H1 (cell line): ENCODE results near the gene USF1. TPM values are rescaled to one million over a fixed set of nuclear protein-coding genes. Genes with fewer than 3 reads are reported as not detected.

Experiments used
- CTCF ChIA-PET: fragments of 300-600 bp; sonication (Branson Sonifier 250); formaldehyde crosslinking; loops from one replicate; lab custom pipeline; 2021; ENCODE audit not compliant: partially characterized antibody; lab: Charles Lee
- POLR2A ChIA-PET: fragments of 300-600 bp; sonication (Branson Sonifier 250); formaldehyde crosslinking; loops from one replicate; lab custom pipeline; 2021; ENCODE audit warnings: inconsistent platforms; ENCODE audit not compliant: partially characterized antibody; lab: Charles Lee
- DNase-seq, 2 experiments: peaks; one replicate each; pipeline versions ENCODE4 v3.0.0 to v3.0.0-alpha.2; 2010 to 2022; ENCODE audit warnings: low spot score in 2 of 2, low read depth in 1 of 2, mixed read lengths in 1 of 2
- FAIRE-seq: peaks from 2 replicates; lab custom pipeline; 2011; peaks lifted over from hg19 to GRCh38; lab: Jason Lieb, UNC
- H2AFZ ChIP-seq: 2 replicates; pipeline ENCODE4 v1.8.1; 2012; ENCODE audit warnings: low read length, inconsistent platforms
- H2AK5ac ChIP-seq: 2 replicates; pipeline ENCODE4 v1.6.1; 2013; ENCODE audit warnings: low read depth, low read length
- H2BK120ac ChIP-seq: replicated peaks from 2 replicates; pipeline ENCODE3; 2013; ENCODE audit warnings: low read depth, low read length, inconsistent platforms
- H2BK12ac ChIP-seq: 2 replicates; pipeline ENCODE4 v1.6.1; 2013; ENCODE audit warnings: low read depth, low read length
- H2BK15ac ChIP-seq: 2 replicates; pipeline ENCODE4 v1.6.1; 2013; ENCODE audit warnings: low read length
- H2BK20ac ChIP-seq: 2 replicates; pipeline ENCODE4 v1.6.1; 2013; ENCODE audit warnings: low read length
- H2BK5ac ChIP-seq: 2 replicates; pipeline ENCODE4 v1.6.1; 2013; ENCODE audit warnings: low read depth, low read length
- H3K14ac ChIP-seq: 2 replicates; pipeline ENCODE4 v1.6.1; 2013; ENCODE audit warnings: inconsistent platforms; ENCODE audit not compliant: insufficient read length
- H3K18ac ChIP-seq: 2 replicates; pipeline ENCODE4 v1.6.1; 2013; ENCODE audit warnings: low read length; ENCODE audit errors: extremely low read depth
- H3K23ac ChIP-seq: 2 replicates; pipeline ENCODE4 v1.6.1; 2013; ENCODE audit warnings: inconsistent platforms; ENCODE audit not compliant: insufficient read length
- H3K23me2 ChIP-seq: 2 replicates; pipeline ENCODE4 v1.6.1; 2013; ENCODE audit warnings: low read depth, low read length
- H3K27ac ChIP-seq: 2 replicates; pipeline ENCODE4 v1.6.1; 2011; ENCODE audit warnings: low read depth, low read length, inconsistent platforms
- H3K27me3 ChIP-seq, 4 experiments: replicated peaks in 1 of 4; 1 replicate in 1 of 4; 2 replicates in 3 of 4; pipeline versions ENCODE4 v1.6.1 to v1.8.1; 2011 to 2013; ENCODE audit warnings: low read length in 3 of 4, mild to moderate bottlenecking in 3 of 4, inconsistent platforms in 2 of 4, mixed read lengths in 2 of 4, moderate library complexity in 1 of 4; ENCODE audit not compliant: control insufficient read depth in 3 of 4, insufficient read depth in 3 of 4; ENCODE audit errors: extremely low read depth in 1 of 4
- H3K36me3 ChIP-seq, 4 experiments: 2 replicates each; pipeline versions ENCODE4 v1.6.1 to v1.8.1; 2011 to 2013; ENCODE audit warnings: mild to moderate bottlenecking in 4 of 4, low read length in 3 of 4, moderate library complexity in 2 of 4, control low read depth in 1 of 4, inconsistent platforms in 1 of 4; ENCODE audit not compliant: insufficient read depth in 4 of 4, control insufficient read depth in 2 of 4
- H3K4ac ChIP-seq: replicated peaks from 2 replicates; pipeline ENCODE3; 2013; ENCODE audit warnings: low read length, low read depth, mixed read lengths, inconsistent platforms; ENCODE audit not compliant: insufficient read length
- H3K4me1 ChIP-seq, 4 experiments: replicated peaks in 1 of 4; 1 replicate in 1 of 4; 2 replicates in 3 of 4; pipeline versions ENCODE4 v1.6.1 to v1.8.1; 2011 to 2013; ENCODE audit warnings: low read length in 3 of 4, inconsistent platforms in 2 of 4, mixed read lengths in 1 of 4; ENCODE audit not compliant: insufficient read depth in 4 of 4, control insufficient read depth in 3 of 4
- H3K4me2 ChIP-seq, 2 experiments: 2 replicates each; pipeline versions ENCODE4 v1.6.1 to v1.8.1; 2011 to 2013; ENCODE audit warnings: low read depth in 2 of 2, low read length in 2 of 2, control low read depth in 1 of 2, inconsistent platforms in 1 of 2, mild to moderate bottlenecking in 1 of 2; ENCODE audit not compliant: insufficient read depth in 1 of 2
- H3K4me3 ChIP-seq, 4 experiments: fragments of 200-600, 300-600 bp in 1 of 4; sonication (generic), shearing (Covaris generic), sonication (Bioruptor Twin) in 1 of 4; 2 replicates each; pipeline versions ENCODE4 v1.5.1 to v1.8.1; 2011 to 2016; ENCODE audit warnings: low read length in 4 of 4, low read depth in 3 of 4, control low read depth in 2 of 4, inconsistent platforms in 2 of 4, mild to moderate bottlenecking in 2 of 4, mixed read lengths in 1 of 4, moderate library complexity in 1 of 4; ENCODE audit not compliant: insufficient read depth in 2 of 4; ENCODE audit errors: extremely low read depth in 1 of 4
- H3K56ac ChIP-seq: replicated peaks from 2 replicates; pipeline ENCODE3; 2013; ENCODE audit warnings: low read depth, mild to moderate bottlenecking, mixed read lengths, low read length, inconsistent platforms; ENCODE audit not compliant: insufficient read length
- H3K79me1 ChIP-seq: 2 replicates; pipeline ENCODE4 v1.6.1; 2013; ENCODE audit warnings: low read depth, low read length, control low read depth
- H3K79me2 ChIP-seq, 2 experiments: 2 replicates each; pipeline versions ENCODE4 v1.6.1 to v1.8.1; 2012 to 2013; ENCODE audit warnings: low read length in 2 of 2, mild to moderate bottlenecking in 2 of 2, inconsistent platforms in 1 of 2; ENCODE audit not compliant: insufficient read depth in 2 of 2, control insufficient read depth in 1 of 2
- H3K9ac ChIP-seq, 4 experiments: replicated peaks in 1 of 4; 1 replicate in 1 of 4; 2 replicates in 3 of 4; pipeline versions ENCODE4 v1.6.1 to v1.8.1; 2011 to 2013; ENCODE audit warnings: low read depth in 3 of 4, low read length in 3 of 4, control low read depth in 2 of 4, mild to moderate bottlenecking in 2 of 4, moderate library complexity in 2 of 4, inconsistent platforms in 1 of 4; ENCODE audit errors: extremely low read depth in 1 of 4
- H3K9me3 ChIP-seq, 2 experiments: 2 replicates each; pipeline versions ENCODE4 v1.6.1 to v1.8.1; 2012 to 2013; ENCODE audit warnings: mild to moderate bottlenecking in 2 of 2, moderate library complexity in 2 of 2, control low read depth in 1 of 2, inconsistent platforms in 1 of 2, low read depth in 1 of 2, low read length in 1 of 2, mixed read lengths in 1 of 2; ENCODE audit not compliant: insufficient read depth in 2 of 2
- H4K20me1 ChIP-seq, 2 experiments: replicated peaks in 1 of 2; 2 replicates each; pipeline versions ENCODE3 to v1.8.1; 2011 to 2013; ENCODE audit warnings: inconsistent platforms in 2 of 2, low read length in 2 of 2, mild to moderate bottlenecking in 1 of 2; ENCODE audit not compliant: insufficient read depth in 2 of 2, control insufficient read depth in 1 of 2
- H4K5ac ChIP-seq: 2 replicates; pipeline ENCODE4 v1.6.1; 2013; ENCODE audit warnings: low read length, low read depth, mixed read lengths, inconsistent platforms; ENCODE audit not compliant: insufficient read length
- H4K8ac ChIP-seq: 2 replicates; pipeline ENCODE4 v1.8.0; 2013; ENCODE audit warnings: mild to moderate bottlenecking, moderate library complexity, low read length, inconsistent platforms; ENCODE audit not compliant: insufficient read depth; ENCODE audit errors: extremely low read depth
- H4K91ac ChIP-seq: replicated peaks from 2 replicates; pipeline ENCODE3; 2013; ENCODE audit warnings: low read length, mixed read lengths, inconsistent platforms; ENCODE audit not compliant: insufficient read length
- EGR1 ChIP-seq: IDR thresholded peaks from 2 replicates; pipeline ENCODE4 v1.6.1; 2011; ENCODE audit warnings: low read depth, low read length, borderline replicate concordance
- KDM4A ChIP-seq: IDR thresholded peaks from one replicate; pipeline ENCODE4 v1.7.1; 2012; ENCODE audit warnings: low read depth, mild to moderate bottlenecking, moderate library complexity, low read length, inconsistent platforms; ENCODE audit not compliant: severe bottlenecking
- POU5F1 ChIP-seq: IDR thresholded peaks from 2 replicates; pipeline ENCODE4 v1.6.1; 2011; ENCODE audit warnings: low read depth, mild to moderate bottlenecking, low read length, moderate library complexity
- RFX5 ChIP-seq: IDR thresholded peaks from 2 replicates; pipeline ENCODE4 v1.6.1; 2011; ENCODE audit warnings: low read depth, low read length, improper control_type of control experiment, borderline replicate concordance
- SRF ChIP-seq: IDR thresholded peaks from 2 replicates; pipeline ENCODE4 v1.6.1; 2011; ENCODE audit warnings: mild to moderate bottlenecking, low read depth, low read length, moderate library complexity
- TAF7 ChIP-seq: optimal IDR thresholded peaks from 2 replicates; pipeline ENCODE3; 2011; ENCODE audit warnings: low read depth, mild to moderate bottlenecking, inconsistent platforms, low read length, moderate library complexity, borderline replicate concordance
- TCF12 ChIP-seq: IDR thresholded peaks from 2 replicates; pipeline ENCODE4 v1.6.1; 2011; ENCODE audit warnings: low read depth, mild to moderate bottlenecking, low read length
- WGBS, 2 experiments: shearing (Covaris generic) in 1 of 2; methylation state at CpG; one replicate each; pipeline versions ENCODE4 v1.1.6 to v1.1.7; 2013 to 2015; ENCODE audit warnings: low lambda C conversion rate in 2 of 2, mixed read lengths in 2 of 2, inconsistent platforms in 1 of 2, low coverage in 1 of 2, missing lambda C conversion rate in 1 of 2; ENCODE audit not compliant: insufficient replicate concordance in 2 of 2, insufficient coverage in 1 of 2, insufficient read length in 1 of 2; ENCODE audit errors: extremely low coverage in 1 of 2, missing lambda C conversion rate in 1 of 2; 5-methylcytosine and 5-hydroxymethylcytosine counted together
- polyA plus RNA-seq, 7 experiments: library from polyadenylated mRNA; depleted of rRNA in 3 of 7; stranded (reverse) in 5 of 7; unstranded in 2 of 7; fragments of >200 nt in 5 of 7; fragments of 200-250 nt in 2 of 7; gene quantifications; 1 replicate in 5 of 7; 2 replicates in 1 of 7; 4 replicates in 1 of 7; pipeline versions ENCODE4 v1.2.1 to v1.2.3, GENCODE V29; 2011 to 2013; ENCODE audit warnings: missing spikeins in 2 of 7, mixed read lengths in 2 of 7
- total RNA-seq: library from RNA; stranded (reverse); fragmentation: NEBNext Ultra II Directional; extraction: Animal tissue kit (Norgen Biotek cat#: 25700); gene quantifications from 2 replicates; pipeline ENCODE4 v1.2.1, GENCODE V29; 2021
- TF ChIP-seq, protein P1 (sequence below): IDR thresholded peaks from 2 replicates; pipeline ENCODE4 v1.6.1; 2011; ENCODE audit warnings: low read length, improper control_type of control experiment

Gene USF1
- total and polyA plus RNA-seq, 2 of the 8 experiments (the other 6 are each of a cell fraction or from before 2014, with no cell fraction given): 45.7 to 68.9 TPM

DNA sequence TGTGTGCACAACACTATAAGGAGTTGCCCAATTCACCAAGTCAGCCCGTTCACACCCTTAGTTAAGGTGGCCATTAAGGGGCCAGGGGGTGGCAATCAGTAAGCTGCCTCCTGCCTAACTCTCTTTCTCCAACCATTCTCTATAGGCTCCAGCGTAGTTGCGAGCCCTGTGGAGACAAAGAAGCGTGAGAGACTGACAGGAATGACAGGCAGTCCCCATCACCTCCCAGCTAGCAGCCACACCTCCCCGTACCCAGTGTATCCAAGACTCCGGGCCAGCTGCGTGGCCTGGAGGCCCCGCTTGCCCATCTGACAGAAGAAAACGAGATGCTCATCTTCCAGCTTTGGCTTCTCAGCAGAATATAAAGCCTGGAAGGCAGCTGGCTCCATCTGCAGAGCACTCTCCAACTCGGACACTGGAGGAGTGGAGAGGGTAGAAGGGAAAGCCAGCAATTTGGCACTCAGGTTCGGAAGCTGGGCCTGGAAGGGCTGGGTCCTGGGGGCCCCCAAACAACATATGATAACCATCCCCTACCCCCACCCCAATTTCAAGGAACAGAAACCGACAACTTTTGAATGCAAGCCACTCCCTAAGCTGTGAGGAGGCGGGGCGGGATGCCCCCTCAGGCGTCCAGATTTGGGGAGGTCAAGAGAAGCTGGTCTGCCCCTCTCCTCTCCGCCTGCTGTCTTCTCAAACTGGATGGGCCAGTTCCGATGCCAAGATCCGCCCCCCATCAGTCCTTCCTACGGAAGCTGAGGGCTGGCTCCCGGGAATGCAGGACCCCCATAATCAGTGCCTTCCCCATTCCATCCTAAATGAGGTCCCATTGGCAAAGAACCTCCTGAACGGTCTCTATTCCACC, 7.9 kb downstream of the USF1 start:
- Histone ChIP-seq H3K18ac (no peak overlapping the region; the same call in 1 of the 2 replicates), H2BK120ac (no peak overlapping the region), H3K23me2 (peaks cover 3% of the 10 kb centered on the region; the same call in 1 of the 2 replicates), H2AFZ (no peak overlapping the region), H3K27me3 (no peaks in the 10 kb centered on the region), H4K5ac (peak overlapping the region; percentile 23), H3K4me3 (peak overlapping the region; percentile 64 to 97 (median 85)), H3K4me1 (peaks cover 5 to 11% (median 8%) of the 10 kb centered on the region in 4 experiments; a peak in 6 of 7 replicates), H4K20me1 (peaks cover 0 to 8% of the 10 kb centered on the region in 2 experiments), H3K4ac (no peak overlapping the region), H3K79me1 (peaks cover 5% of the 10 kb centered on the region), H2BK20ac (no peak overlapping the region), H4K8ac (peak overlapping the region; percentile 54; the same call in 1 of the 2 replicates), H3K23ac (no peak overlapping the region), H3K9me3 (no peaks in the 10 kb centered on the region), H3K14ac (no peak overlapping the region), H4K91ac (no peak overlapping the region), H3K27ac (no peak overlapping the region), H3K36me3 (peaks cover 24 to 34% (median 30%) of the 10 kb centered on the region in 4 experiments; a peak in 6 of 8 replicates), H3K79me2 (peaks cover 0 to 13% of the 10 kb centered on the region in 2 experiments; a peak in 1 of 4 replicates), H2BK5ac (no peak overlapping the region; the same call in 1 of the 2 replicates), H3K56ac (peak overlapping the region; percentile 90), H2AK5ac (no peak overlapping the region), H2BK15ac (no peak overlapping the region), H3K9ac (peak overlapping the region in 3 of 4 experiments; percentile 40 to 53 (median 47); a peak in 5 of 7 replicates), H2BK12ac (no peak overlapping the region), H3K4me2 (peak overlapping the region; percentile 68 to 73)
- FAIRE-seq (no peak), DNase-seq (peak in 1 of 2 experiments; percentile 74)
- POLR2A ChIA-PET: interaction anchor here (0.6 to 3.4 kb wide), 13 partner anchors 8 to 130 kb away, joined by 3 to 50 read pairs (median 5); partner anchors contain the start of genes F11R and USF1
- WGBS, 2 experiments: 33% methylated on average over 21 of the region's 21 CpGs; no CpG with 5 or more reads in 1 of the 2 experiments
- CTCF ChIA-PET: interaction anchor here (1.1 to 6.7 kb wide), 6 partner anchors 16 to 144 kb away, joined by 3 to 73 read pairs (median 4); partner anchors contain the start of gene KLHDC9
- TF ChIP-seq POU5F1: no peak
- TF ChIP-seq, protein P1, sequence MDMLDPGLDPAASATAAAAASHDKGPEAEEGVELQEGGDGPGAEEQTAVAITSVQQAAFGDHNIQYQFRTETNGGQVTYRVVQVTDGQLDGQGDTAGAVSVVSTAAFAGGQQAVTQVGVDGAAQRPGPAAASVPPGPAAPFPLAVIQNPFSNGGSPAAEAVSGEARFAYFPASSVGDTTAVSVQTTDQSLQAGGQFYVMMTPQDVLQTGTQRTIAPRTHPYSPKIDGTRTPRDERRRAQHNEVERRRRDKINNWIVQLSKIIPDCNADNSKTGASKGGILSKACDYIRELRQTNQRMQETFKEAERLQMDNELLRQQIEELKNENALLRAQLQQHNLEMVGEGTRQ: no peak
- no peak for TF ChIP-seq RFX5
- TF ChIP-seq TAF7: no peak
- TF ChIP-seq SRF: no peak
- no peak for TF ChIP-seq TCF12
- no peak for TF ChIP-seq EGR1
- TF ChIP-seq KDM4A: no peak
